Measurements from ENCODE around the gene CD46.

CD46 gene

DNA sequence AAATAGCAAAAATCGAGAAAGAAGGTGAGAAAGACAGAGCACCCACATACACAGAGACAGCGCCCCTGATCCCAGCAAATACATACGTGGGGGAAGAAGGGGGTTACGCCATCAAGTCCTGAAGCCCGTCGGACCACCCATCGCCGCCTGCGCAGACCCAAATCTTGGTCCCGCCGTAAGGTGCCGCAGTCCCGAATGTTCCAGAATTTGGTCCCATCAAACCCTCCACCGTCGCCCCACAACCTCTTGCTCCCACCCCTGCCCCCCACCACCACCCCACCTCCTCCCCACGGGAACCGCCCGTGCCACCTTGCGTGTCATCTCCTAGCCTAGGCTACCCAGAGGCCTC, 71.7 kb downstream of the CD46 start:
- H3K36me3 Mint-ChIP-seq (ENCODE audit: insufficient read depth) = peaks cover 32% of the 10 kb centered on the region
- DNase-seq (ENCODE audit: low spot score in 2 of 2) (no peak), ATAC-seq (replicated peaks; ENCODE audit: extremely low read depth, poor library complexity, severe bottlenecking) (no peak)
- H3K27me3 Mint-ChIP-seq = peaks cover 10% of the 10 kb centered on the region
- peak overlapping the region; percentile 99 for H3K27ac Mint-ChIP-seq (ENCODE audit: low read depth)
- H3K4me1 Mint-ChIP-seq = peaks cover 70% of the 10 kb centered on the region
- peaks cover 6% of the 10 kb centered on the region for H3K9me3 Mint-ChIP-seq
- H3K4me3 Mint-ChIP-seq = peak overlapping the region; percentile 84

DNA sequence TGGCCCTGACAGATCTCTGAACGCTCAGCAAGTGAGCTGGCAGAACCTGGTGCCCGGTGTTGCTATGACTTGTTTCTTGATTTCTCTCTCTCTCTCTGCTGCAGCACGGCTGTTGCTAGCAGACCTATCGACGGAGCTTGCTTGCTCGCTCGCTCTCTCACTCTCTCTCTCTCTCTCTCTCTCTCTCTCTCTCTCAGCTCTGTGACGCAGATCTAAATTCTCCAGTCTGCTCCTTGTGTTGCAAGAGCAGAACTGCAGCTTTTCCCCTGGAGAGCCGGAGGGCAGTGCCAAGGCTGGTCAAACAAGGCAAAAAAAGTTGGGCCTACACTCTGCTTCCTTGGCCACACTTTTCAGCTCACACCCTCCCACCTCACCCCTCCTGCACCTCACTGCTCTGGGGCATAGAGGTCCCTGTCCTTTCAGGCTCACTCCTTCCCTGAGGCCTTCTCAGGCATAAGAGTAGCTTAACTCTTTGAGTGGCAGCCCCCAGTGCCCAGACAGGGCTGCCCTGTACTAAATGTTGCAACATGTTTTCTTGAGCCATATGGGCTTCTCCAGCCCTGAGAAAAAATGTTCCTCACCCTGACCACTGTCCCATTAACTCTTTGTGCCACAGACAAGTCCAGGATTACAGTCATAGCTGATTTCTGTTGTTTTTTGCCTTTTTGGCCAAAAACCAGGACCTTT, 72.2 kb downstream of the CD46 start:
- H3K9me3 Mint-ChIP-seq = peaks cover 6% of the 10 kb centered on the region

GRCh38 chr1:207824691-207825408, 73.0 kb downstream of the CD46 start:
- H3K4me3 Mint-ChIP-seq = peak overlapping the region; percentile 84
- ATAC-seq (replicated peaks; ENCODE audit: extremely low read depth, poor library complexity, severe bottlenecking) (no peak), DNase-seq (ENCODE audit: low spot score in 2 of 2) (no peak)
- H3K9me3 Mint-ChIP-seq = peaks cover 6% of the 10 kb centered on the region
- H3K27me3 Mint-ChIP-seq = peaks cover 10% of the 10 kb centered on the region
- H3K36me3 Mint-ChIP-seq (ENCODE audit: insufficient read depth) = peaks cover 27% of the 10 kb centered on the region
- H3K27ac Mint-ChIP-seq (ENCODE audit: low read depth) = peak overlapping the region; percentile 99
- H3K4me1 Mint-ChIP-seq = peaks cover 76% of the 10 kb centered on the region

More for the DNA sequence above, 72.2 kb downstream of the CD46 start:
- H3K4me1 Mint-ChIP-seq = peaks cover 75% of the 10 kb centered on the region
- peak; percentile 48 to 74 for DNase-seq (ENCODE audit: low spot score in 2 of 2)
- H3K27ac Mint-ChIP-seq (ENCODE audit: low read depth) = peak overlapping the region; percentile 99
- peak; percentile 37 for ATAC-seq (replicated peaks; ENCODE audit: extremely low read depth, poor library complexity, severe bottlenecking)
- H3K27me3 Mint-ChIP-seq = peaks cover 10% of the 10 kb centered on the region
- peaks cover 30% of the 10 kb centered on the region for H3K36me3 Mint-ChIP-seq (ENCODE audit: insufficient read depth)
- peak overlapping the region; percentile 84 for H3K4me3 Mint-ChIP-seq

DNA sequence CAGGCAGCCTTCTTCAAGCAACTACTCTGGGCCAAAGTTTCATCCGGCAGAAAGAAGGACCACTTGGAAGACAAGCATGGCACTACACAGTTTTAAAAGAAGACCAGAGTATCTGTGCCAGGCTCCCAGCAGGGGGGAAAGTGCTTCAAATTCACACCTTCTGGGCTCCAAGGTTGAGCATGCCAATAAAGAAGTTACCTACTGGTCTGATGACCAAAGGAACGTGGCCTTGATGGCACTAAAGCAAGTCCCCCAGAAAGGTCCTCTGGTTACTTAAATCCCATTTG, 73.5 kb downstream of the CD46 start:
- Mint-ChIP-seq H3K27me3 (peaks cover 10% of the 10 kb centered on the region), H3K36me3 (ENCODE audit: insufficient read depth) (peaks cover 29% of the 10 kb centered on the region), H3K4me3 (peak overlapping the region; percentile 84), H3K4me1 (peaks cover 76% of the 10 kb centered on the region), H3K27ac (ENCODE audit: low read depth) (peak overlapping the region; percentile 99), H3K9me3 (peaks cover 6% of the 10 kb centered on the region)
- DNase-seq (ENCODE audit: low spot score in 2 of 2) = no peak
- no peak for ATAC-seq (replicated peaks; ENCODE audit: extremely low read depth, poor library complexity, severe bottlenecking)

- peak; percentile 60 to 86 for DNase-seq (ENCODE audit: low spot score in 2 of 2)
- ATAC-seq (replicated peaks; ENCODE audit: extremely low read depth, poor library complexity, severe bottlenecking) = peak; percentile 86
- Mint-ChIP-seq H3K4me3 (peak overlapping the region; percentile 84), H3K9me3 (peaks cover 6% of the 10 kb centered on the region), H3K27me3 (peaks cover 10% of the 10 kb centered on the region), H3K36me3 (ENCODE audit: insufficient read depth) (peaks cover 29% of the 10 kb centered on the region), H3K4me1 (peaks cover 76% of the 10 kb centered on the region), H3K27ac (ENCODE audit: low read depth) (peak overlapping the region; percentile 99)
Observed at GRCh38 chr1:207825719-207826556, 74.1 kb downstream of the CD46 start.

DNA sequence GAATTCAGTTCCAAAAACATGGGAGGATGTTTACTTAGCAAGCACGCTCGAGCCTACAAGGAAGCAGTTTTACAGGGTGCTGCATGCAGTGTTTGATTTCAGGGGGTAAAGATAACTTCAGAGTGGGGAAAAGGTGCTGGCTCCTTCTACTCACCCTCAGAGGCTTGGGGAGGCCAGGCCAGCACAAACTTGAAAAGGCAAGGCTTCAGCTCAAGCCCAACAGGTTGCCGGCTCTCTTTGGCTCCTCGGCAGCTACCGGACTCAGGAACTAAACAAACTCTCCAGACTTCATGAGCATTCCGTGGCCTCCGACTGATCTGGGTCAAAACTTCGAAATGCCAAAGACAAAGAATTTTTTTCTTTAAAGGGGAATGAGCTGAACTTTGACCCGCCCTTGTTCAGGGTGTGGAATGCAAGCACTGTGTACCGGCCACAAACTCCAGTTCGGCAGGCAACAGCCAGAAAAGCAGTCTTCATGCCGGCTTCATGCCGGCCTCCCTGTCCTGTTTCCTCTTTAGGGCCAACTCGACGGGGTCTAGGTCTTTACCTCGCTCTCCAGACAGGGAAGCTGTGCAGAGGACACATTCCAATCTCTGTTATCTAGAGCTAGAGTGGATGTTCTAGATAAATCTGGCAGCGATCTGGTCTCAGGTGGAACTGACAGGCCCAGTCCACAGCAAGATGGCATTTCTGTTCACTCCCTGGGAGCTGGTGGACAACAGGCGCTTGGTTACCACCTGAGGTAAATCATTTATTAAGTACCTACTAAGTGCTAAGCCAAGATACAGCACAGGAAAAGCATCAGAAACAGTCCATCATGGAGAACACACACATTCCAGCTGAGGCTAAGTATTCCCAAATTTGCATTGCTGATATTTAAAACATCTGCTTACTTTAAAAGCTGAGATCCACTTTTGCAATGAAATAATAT, 75.0 kb downstream of the CD46 start:
- Mint-ChIP-seq H3K27me3 (peaks cover 10% of the 10 kb centered on the region), H3K9me3 (peaks cover 6% of the 10 kb centered on the region), H3K4me1 (peaks cover 78% of the 10 kb centered on the region), H3K36me3 (ENCODE audit: insufficient read depth) (peaks cover 29% of the 10 kb centered on the region), H3K4me3 (peak overlapping the region; percentile 84), H3K27ac (ENCODE audit: low read depth) (peak overlapping the region; percentile 99)
- DNase-seq (ENCODE audit: low spot score in 2 of 2) = no peak
- ATAC-seq (replicated peaks; ENCODE audit: extremely low read depth, poor library complexity, severe bottlenecking) = no peak

DNA sequence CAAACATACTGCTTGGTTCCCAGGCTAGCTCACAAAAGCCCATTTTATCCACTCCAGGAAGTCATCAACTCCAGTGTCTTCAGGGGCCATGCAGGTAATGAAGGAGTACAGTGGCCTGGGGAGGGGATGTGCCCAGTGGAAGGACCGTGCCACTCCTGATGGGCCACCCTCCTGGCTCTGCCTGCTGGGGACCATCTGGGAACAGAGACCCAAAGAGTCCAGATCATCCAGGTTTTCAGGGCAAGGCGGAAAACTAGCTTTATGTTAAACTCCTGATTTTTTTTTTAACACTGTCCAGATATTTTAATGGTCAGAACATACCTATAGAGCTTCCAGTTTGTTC, 75.6 kb downstream of the CD46 start:
- peaks cover 29% of the 10 kb centered on the region for H3K36me3 Mint-ChIP-seq (ENCODE audit: insufficient read depth)
- H3K9me3 Mint-ChIP-seq = peaks cover 6% of the 10 kb centered on the region
- peaks cover 78% of the 10 kb centered on the region for H3K4me1 Mint-ChIP-seq
- no peak overlapping the region for H3K4me3 Mint-ChIP-seq
- peak overlapping the region; percentile 99 for H3K27ac Mint-ChIP-seq (ENCODE audit: low read depth)
- H3K27me3 Mint-ChIP-seq = peaks cover 10% of the 10 kb centered on the region
- no peak for ATAC-seq (replicated peaks; ENCODE audit: extremely low read depth, poor library complexity, severe bottlenecking)
- no peak for DNase-seq (ENCODE audit: low spot score in 2 of 2)

GRCh38 chr1:207828046-207828445, 76.2 kb downstream of the CD46 start:
- peaks cover 10% of the 10 kb centered on the region for H3K27me3 Mint-ChIP-seq
- H3K27ac Mint-ChIP-seq (ENCODE audit: low read depth) = peak overlapping the region; percentile 99
- peaks cover 6% of the 10 kb centered on the region for H3K9me3 Mint-ChIP-seq
- no peak overlapping the region for H3K4me3 Mint-ChIP-seq
- H3K4me1 Mint-ChIP-seq = peaks cover 78% of the 10 kb centered on the region
- no peak for ATAC-seq (replicated peaks; ENCODE audit: extremely low read depth, poor library complexity, severe bottlenecking)
- peaks cover 25% of the 10 kb centered on the region for H3K36me3 Mint-ChIP-seq (ENCODE audit: insufficient read depth)
- no peak for DNase-seq (ENCODE audit: low spot score in 2 of 2)

GRCh38 chr1:207828485-207829158, 76.8 kb downstream of the CD46 start:
- H3K27ac Mint-ChIP-seq (ENCODE audit: low read depth) = peak overlapping the region; percentile 99
- no peak overlapping the region for H3K4me3 Mint-ChIP-seq
- H3K4me1 Mint-ChIP-seq = peaks cover 78% of the 10 kb centered on the region
- ATAC-seq (replicated peaks; ENCODE audit: extremely low read depth, poor library complexity, severe bottlenecking) = no peak
- H3K36me3 Mint-ChIP-seq (ENCODE audit: insufficient read depth) = peaks cover 22% of the 10 kb centered on the region
- peaks cover 8% of the 10 kb centered on the region for H3K27me3 Mint-ChIP-seq
- peaks cover 6% of the 10 kb centered on the region for H3K9me3 Mint-ChIP-seq
- DNase-seq (ENCODE audit: low spot score in 2 of 2) = peak in 1 of 2 donors; percentile 52

DNA sequence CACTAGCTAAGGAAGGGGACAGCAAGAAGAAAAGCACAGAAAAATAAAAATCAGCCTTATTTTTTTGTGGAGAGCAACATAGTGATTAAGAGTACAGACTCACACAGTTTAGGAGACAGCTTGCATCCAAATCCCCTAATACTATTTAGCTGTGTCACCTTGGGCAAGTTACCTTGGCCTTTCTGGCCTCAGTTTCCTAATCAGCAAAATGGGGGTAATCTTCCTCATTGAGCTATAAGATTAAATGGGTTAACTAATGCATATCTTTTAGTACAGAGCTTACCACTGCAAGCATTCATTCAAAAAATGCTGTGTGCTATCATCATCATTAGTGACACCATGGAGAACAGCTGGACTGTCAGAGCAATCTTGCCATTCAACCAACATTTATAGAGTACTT, 77.7 kb downstream of the CD46 start:
- H3K27ac Mint-ChIP-seq (ENCODE audit: low read depth) = peak overlapping the region; percentile 99
- no peak overlapping the region for H3K4me3 Mint-ChIP-seq

DNA sequence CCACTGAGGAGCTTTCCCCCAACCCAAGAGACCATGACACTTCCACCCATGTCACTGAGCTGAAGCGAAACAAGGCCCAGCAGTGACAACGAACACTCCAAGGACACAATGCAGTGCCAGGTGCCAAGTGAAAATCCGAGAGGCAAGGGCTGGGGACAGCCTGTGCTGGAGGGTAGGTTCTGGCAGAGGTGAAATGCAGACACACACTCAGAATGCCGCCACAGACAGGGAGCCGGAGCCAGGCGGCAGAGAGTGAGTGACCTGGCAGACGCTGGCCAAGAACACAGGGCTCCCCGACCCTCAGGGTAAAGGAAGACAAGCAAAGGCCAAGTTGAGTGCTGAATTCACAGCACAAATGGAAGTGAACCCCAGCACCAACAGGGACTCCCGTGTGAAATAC, 78.9 kb downstream of the CD46 start:
- Mint-ChIP-seq H3K36me3 (ENCODE audit: insufficient read depth) (peaks cover 6% of the 10 kb centered on the region), H3K27me3 (no peaks in the 10 kb centered on the region), H3K9me3 (no peaks in the 10 kb centered on the region), H3K4me3 (no peak overlapping the region), H3K27ac (ENCODE audit: low read depth) (peak overlapping the region; percentile 99), H3K4me1 (peaks cover 83% of the 10 kb centered on the region)
- ATAC-seq (replicated peaks; ENCODE audit: extremely low read depth, poor library complexity, severe bottlenecking) (no peak), DNase-seq (ENCODE audit: low spot score in 2 of 2) (no peak)

More for the DNA sequence above, 77.7 kb downstream of the CD46 start:
- Mint-ChIP-seq H3K27me3 (no peaks in the 10 kb centered on the region), H3K4me1 (peaks cover 78% of the 10 kb centered on the region), H3K9me3 (no peaks in the 10 kb centered on the region), H3K36me3 (ENCODE audit: insufficient read depth) (peaks cover 12% of the 10 kb centered on the region)
- no peak for ATAC-seq (replicated peaks; ENCODE audit: extremely low read depth, poor library complexity, severe bottlenecking)
- DNase-seq (ENCODE audit: low spot score in 2 of 2) = no peak
